Omental fat pad (tissue), 4 donors: ENCODE results near the gene PLEKHF1. TPM values are rescaled to one million over a fixed set of nuclear protein-coding genes. Genes with fewer than 3 reads are reported as not detected.
"Not testable (repeated sequence)": the region's sequence is repeated elsewhere in the genome, so short reads cannot be mapped to it uniquely, and the experiment has no call there.

Experiments
- ATAC-seq: fragments of 150-250 bp; one replicate; pipeline ENCODE4 v1.9.1; 2016; ENCODE audit warnings: mild to moderate bottlenecking, moderate library complexity; ENCODE audit not compliant: low FRiP score
- DNase-seq: peaks from one replicate; pipeline ENCODE4 v3.0.0-alpha.2; 2019; ENCODE audit warnings: low spot score
- total RNA-seq, 4 donors: library from RNA; depleted of rRNA; stranded (reverse); fragments of >200 nt; gene quantifications; one replicate each; pipeline ENCODE4 v1.1.0, GENCODE V29; 2016
- TF ChIP-seq, protein P1 (sequence below), 3 donors: fragments of 450-650 bp; IDR thresholded peaks; one replicate each; pipeline ENCODE4 v1.5.1; 2016 to 2017; ENCODE audit warnings: antibody characterized with exemption in 3 of 3, mild to moderate bottlenecking in 3 of 3, moderate library complexity in 2 of 3

PLEKHF1 gene
- total RNA-seq, 4 donors from 2014 or later, result 10.7 to 55.5 (median 21.5) TPM

DNA sequence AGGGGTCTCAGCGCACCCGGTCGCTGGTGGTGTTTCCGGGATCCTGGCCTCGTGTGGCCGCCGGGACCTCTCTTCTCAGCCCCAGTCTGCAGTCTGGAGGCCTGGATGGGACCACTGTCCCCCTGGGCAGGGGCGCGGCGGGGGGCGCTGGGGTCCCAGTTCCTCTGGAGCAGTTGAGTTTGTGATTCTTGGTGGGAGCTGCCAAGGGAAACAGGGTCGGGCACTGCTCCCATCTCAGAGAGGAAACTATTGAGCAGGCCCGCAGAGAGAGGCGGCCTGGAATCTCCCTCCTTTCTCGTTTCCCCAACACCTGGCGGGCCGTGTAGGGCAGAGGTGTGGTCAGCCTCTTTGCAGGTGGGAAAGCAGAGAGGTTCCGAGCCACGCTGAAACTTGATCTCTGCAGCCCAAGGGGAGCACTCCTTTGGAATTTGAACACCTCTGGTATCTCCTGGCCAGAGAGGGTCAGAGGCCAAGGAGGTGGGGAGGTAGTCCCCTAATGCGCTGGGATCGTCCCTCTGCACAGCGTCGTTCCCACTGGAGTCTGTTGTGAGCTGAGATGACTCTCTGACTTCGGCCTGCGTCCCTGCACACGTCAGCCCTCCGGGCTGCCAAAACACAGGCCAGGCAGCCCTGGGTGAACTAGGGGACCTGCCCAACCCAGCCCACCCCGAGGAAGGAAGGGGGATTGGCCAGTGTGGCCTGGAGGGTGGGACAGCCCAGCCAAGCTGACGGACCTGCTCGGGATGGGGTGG, 741 bp downstream of the PLEKHF1 start:
- DNase-seq (no peak), ATAC-seq (peak; percentile 23)
- TF ChIP-seq, protein P1, sequence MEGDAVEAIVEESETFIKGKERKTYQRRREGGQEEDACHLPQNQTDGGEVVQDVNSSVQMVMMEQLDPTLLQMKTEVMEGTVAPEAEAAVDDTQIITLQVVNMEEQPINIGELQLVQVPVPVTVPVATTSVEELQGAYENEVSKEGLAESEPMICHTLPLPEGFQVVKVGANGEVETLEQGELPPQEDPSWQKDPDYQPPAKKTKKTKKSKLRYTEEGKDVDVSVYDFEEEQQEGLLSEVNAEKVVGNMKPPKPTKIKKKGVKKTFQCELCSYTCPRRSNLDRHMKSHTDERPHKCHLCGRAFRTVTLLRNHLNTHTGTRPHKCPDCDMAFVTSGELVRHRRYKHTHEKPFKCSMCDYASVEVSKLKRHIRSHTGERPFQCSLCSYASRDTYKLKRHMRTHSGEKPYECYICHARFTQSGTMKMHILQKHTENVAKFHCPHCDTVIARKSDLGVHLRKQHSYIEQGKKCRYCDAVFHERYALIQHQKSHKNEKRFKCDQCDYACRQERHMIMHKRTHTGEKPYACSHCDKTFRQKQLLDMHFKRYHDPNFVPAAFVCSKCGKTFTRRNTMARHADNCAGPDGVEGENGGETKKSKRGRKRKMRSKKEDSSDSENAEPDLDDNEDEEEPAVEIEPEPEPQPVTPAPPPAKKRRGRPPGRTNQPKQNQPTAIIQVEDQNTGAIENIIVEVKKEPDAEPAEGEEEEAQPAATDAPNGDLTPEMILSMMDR (IDR thresholded peaks at IDR 0.05), result no peak

DNA sequence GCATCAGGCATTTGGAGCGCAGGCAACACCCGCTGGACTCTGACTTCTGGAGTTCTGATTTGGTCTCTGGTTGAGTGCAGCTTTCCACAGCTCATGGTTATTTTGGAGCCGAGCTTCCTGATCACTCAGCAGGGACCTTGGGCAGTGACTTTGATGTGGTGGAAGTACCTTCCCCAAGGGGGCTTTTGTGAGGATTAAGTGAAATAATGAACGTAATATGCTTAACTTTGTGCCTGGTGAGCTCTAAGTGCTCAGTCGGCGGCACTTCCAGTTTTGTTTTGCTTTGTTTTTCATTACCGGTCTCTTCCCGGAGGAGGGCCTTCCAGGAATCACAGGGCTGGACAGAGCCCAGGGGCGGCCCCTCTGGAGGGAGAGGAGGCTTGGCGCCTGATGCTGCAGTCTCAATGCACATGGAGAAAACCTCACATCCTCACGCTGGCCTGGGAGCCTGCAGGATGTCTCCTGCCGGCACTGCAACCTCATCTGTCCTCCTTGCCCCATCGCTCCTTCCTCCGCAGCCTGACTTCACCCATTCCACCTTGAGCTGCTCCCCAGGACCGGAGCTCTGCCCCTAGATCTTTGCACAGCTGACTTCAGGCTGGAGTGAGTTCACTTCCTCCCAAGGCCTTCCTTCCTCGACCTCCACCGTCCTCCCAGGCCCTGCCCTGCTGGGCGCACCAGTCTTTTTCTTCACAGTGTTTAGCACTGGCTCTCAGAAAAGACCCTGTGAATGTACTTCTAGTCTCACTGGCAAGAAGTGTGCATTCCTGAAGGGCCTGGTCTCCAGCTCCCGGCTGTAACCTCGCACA, 1.5 kb downstream of the PLEKHF1 start:
- DNase-seq (peak; percentile 49), ATAC-seq (peak; percentile 57)
- TF ChIP-seq, protein P1 (IDR thresholded peaks at IDR 0.05), result no peak

DNA sequence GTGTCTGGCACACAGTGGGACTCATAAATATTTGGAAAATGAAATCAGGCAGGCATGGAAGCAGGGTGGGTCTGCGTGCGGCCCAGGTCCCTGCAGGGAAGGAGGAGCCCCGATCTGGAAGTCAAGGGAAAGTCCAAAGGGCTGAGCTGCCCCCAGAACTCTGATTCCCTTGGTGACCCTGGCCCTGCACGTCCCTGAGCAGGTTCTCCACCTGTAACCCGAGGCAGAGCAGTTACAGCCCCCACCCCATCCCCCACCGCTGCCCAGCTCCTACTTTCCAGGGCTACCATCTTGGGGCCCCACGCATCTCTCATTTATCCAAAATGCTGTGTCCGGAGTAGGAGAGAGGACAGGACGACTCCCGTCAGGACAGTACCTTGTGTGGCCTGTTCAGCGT, 2.1 kb downstream of the PLEKHF1 start:
- DNase-seq (peak; percentile 8), ATAC-seq (no peak)
- TF ChIP-seq, protein P1 (IDR thresholded peaks at IDR 0.05), result no peak

DNA sequence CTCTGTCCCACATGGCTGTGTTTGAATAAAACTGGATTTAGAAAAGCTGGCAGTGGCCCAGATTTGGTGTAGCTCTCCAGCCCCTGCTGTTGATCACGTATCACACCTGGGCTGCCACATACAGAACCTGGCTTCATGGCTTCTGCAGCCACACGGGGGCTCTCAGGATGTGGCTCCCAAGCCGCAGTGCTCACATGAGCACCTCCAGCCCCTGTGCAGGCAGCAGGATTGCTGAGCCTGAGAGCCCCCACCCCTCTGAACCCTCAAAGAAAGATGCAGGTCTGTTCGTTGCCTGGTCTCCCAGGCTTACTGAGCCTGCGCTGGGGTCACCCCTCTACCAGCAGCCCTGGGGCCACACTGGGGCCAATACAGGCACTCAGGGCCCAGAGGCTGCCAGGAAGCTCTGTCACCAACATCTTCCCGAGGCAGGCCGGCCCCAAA, 2.7 kb downstream of the PLEKHF1 start:
- ATAC-seq (no peak), DNase-seq (peak; percentile 16)
- TF ChIP-seq, protein P1 (IDR thresholded peaks at IDR 0.05), result no peak

DNA sequence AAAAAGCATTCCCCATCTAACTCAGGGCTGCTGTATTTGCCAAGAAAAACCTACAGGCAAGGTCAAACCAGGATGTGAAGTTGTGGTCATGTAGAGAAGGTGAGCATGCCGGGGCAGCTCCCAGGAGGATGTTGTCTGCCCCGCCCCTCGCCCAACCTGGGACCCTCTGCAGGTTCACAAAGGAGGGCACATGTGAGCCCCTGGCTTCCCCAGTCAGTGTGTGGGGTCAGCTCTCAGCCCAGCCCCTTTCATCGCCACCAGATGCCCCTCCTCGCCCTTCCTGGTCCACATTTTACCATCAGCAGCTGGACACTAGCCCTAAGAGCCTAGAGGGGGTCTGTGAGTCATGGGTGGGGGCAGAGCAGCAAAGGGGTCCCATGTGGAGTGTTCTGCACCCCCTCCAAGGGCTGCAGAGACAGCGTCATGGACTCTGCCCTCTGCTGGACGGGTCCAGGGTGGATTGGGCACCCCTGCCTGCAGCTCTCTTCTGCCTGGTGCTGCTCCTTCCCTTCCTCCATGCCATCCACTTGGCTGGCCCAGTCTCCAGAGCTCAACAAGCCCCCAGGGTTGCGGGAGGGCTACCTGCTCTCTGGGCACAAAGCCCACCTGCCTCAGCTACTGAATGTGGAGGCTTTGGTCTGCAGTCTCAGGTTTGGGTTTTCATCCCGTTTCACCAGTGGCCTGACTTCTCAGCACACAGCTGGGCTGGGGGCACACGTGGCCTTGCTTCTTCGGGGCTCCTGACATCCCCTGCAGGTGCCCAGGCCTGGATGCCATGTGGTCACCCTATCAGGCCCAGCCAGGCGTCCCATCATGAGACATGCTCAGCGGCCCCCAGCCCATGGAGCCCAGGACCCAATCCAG, 3.7 kb downstream of the PLEKHF1 start:
- DNase-seq (no peak), ATAC-seq (no peak)
- TF ChIP-seq, protein P1 (IDR thresholded peaks at IDR 0.05), result no peak

DNA sequence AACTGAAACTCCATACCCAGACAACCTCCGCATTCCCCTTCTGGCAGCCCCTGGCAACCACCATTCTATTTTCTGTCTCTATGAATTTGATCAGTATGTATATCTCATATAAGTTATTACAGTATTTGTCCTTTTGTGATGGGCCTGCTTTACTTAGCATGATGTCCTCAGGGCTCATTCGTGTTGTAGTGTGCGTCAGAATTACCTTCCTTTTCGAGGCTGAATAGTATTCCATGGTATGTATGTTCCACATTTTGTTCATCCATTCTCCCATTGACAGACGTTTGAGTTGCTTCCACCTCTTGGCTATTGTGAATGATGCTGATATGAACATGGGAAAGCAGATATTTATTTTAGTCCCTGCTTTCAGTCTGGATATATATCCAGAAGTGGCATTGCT, 5.0 kb downstream of the PLEKHF1 start:
- TF ChIP-seq, protein P1 (IDR thresholded peaks at IDR 0.05), result no peak
- ATAC-seq (no peak), DNase-seq (no peak)

DNA sequence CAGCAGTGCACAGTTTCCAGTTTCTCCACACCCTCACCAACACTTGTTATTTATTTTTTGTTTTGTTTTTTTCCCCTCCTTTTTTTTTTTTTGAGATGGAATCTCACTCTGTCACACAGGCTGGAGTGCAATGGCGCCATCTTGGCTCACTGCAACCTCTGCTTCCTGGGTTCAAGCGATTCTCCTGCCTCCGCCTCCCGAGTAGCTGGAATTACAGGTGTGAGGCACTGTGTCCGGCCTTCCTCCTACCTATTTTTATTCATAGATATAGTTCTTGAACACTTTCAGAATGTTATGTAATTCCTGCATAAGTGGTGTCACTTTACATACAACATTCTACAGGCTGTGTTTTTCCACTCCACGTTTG, 5.7 kb downstream of the PLEKHF1 start:
- not testable (repeated sequence) for ATAC-seq, DNase-seq
